Spleen (tissue), 7 donors: ENCODE measurements around the gene RAD51B.
"Not testable (repeated sequence)": the region's sequence is repeated elsewhere in the genome, so short reads cannot be mapped to it uniquely, and the experiment has no call there.

Experiments
- POLR2A ChIP-seq, 3 donors: fragments of 450-650 bp; IDR thresholded peaks; one replicate each; pipeline ENCODE4 v1.5.1; 2017; ENCODE audit warnings: antibody characterized with exemption in 3 of 3, mild to moderate bottlenecking in 1 of 3
- TF ChIP-seq, protein P1 (sequence below), 11 experiments: fragments of 200-600 bp in 7 of 11; fragments of 450-650 bp in 4 of 11; sonication (generic) in 4 of 11; IDR thresholded peaks in 8 of 11; conservative IDR thresholded peaks in 3 of 11; 1 replicate in 7 of 11; 2 replicates in 4 of 11; pipeline versions ENCODE4 v1.4.0 to v1.8.0; 2016 to 2021; ENCODE audit warnings: antibody characterized with exemption in 11 of 11, inconsistent platforms in 4 of 11, mild to moderate bottlenecking in 1 of 11
- donor health status: DM: no; HTN: no; CAD: no; lungs with moderate emphysema.
- donor health status: DM: no; HTN: no; CAD: no.
- donor health status: DM: no; HTN: no; CAD: no.

- TF ChIP-seq POLR2A (IDR thresholded peaks at IDR 0.05), result not testable (repeated sequence)
- TF ChIP-seq, protein P1, sequence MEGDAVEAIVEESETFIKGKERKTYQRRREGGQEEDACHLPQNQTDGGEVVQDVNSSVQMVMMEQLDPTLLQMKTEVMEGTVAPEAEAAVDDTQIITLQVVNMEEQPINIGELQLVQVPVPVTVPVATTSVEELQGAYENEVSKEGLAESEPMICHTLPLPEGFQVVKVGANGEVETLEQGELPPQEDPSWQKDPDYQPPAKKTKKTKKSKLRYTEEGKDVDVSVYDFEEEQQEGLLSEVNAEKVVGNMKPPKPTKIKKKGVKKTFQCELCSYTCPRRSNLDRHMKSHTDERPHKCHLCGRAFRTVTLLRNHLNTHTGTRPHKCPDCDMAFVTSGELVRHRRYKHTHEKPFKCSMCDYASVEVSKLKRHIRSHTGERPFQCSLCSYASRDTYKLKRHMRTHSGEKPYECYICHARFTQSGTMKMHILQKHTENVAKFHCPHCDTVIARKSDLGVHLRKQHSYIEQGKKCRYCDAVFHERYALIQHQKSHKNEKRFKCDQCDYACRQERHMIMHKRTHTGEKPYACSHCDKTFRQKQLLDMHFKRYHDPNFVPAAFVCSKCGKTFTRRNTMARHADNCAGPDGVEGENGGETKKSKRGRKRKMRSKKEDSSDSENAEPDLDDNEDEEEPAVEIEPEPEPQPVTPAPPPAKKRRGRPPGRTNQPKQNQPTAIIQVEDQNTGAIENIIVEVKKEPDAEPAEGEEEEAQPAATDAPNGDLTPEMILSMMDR (IDR thresholded peaks at IDR 0.05 in 8 of 11, conservative IDR thresholded peaks at IDR 0.05 in 3 of 11), result not testable (repeated sequence)
Observed at GRCh38 chr14:68763843-68764242, 944.3 kb downstream of the RAD51B start.
